ENCODE data around the gene GNA14. TPM values are rescaled to one million over a fixed set of nuclear protein-coding genes. Genes with fewer than 3 reads are reported as not detected.
A peak's percentile ranks its signal among the peaks of the same experiment; 100 is the strongest.

The GNA14 gene
- total and polyA plus RNA-seq, 2 donors = 8.8 to 17.6 TPM

DNA sequence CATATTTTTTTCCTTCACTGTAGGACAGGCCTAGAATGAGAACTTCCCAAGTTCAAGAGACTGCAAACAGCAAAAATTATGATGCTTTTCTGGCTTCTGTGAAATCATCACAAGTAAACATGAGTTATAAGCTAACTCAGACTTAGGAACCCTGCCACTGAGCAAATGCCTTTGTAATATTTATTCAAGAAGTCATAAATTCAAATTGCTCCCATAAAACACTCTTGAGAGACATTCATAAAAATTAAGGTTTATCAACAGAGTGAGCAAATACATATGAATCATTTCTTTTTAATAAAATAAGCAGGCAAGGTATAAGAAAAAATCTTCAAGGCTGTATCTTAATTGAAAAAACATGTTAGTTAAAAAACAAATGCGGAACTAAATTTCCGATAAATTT, 124.2 kb downstream of the GNA14 start:
- no peak for DNase-seq (ENCODE audit: extremely low spot score)
- WGBS = 47% methylated on average over 2 of the region's 2 CpGs
- no peak overlapping the region for H3K27ac ChIP-seq (ENCODE audit: low read depth)

DNA sequence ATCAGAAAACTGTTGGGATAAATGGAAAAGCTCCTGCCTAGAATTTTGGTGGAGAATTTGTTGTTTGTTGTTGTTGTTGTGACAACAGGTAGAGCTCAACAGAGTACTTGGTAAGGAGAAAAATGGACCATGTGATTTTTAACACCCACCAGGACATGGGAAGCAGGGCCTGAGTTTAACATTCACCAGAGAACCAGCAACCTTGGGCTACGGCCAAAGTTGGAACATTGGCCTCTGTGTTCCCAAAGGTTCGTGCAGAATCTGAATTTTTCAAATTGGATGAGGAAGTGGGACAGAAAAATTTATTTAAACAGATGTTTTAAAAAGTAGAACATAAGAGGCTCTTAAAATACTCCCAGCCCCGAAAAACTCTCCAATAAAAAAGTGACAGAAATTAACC, 127.0 kb downstream of the GNA14 start:
- 42% methylated on average over 3 of the region's 3 CpGs for WGBS
- no peak overlapping the region for H3K27ac ChIP-seq (ENCODE audit: low read depth)
- DNase-seq (ENCODE audit: extremely low spot score) = no peak
- H3K4me3 ChIP-seq (ENCODE audit: low read depth, low read length) = no peak overlapping the region
- no peaks in the 10 kb centered on the region for H3K36me3 ChIP-seq (ENCODE audit: insufficient read depth)
- H3K4me1 ChIP-seq (ENCODE audit: insufficient read depth) = no peaks in the 10 kb centered on the region

More for the DNA sequence above, 124.2 kb downstream of the GNA14 start:
- H3K4me1 ChIP-seq (ENCODE audit: insufficient read depth) = no peaks in the 10 kb centered on the region
- H3K4me3 ChIP-seq (ENCODE audit: low read depth, low read length) = no peak overlapping the region
- peaks cover 2% of the 10 kb centered on the region for H3K36me3 ChIP-seq (ENCODE audit: insufficient read depth)

DNA sequence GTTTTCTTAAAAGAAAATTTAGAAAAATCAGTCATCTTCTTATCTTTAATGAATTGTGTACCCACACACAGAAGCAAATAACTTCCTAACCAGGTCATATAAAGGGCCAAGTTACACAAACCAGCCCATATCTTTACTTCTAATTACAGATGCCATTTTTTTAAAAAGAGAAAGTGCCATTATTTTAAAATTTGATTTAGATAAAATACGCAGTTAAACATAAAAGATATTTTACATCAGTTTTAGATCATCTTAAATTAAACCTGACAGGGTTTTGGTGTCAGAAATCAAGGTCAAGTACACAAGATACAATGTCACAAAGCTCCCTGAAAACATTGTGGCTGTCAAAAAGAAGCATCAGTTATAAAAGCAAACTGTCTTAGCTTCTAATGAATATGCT, 129.4 kb downstream of the GNA14 start:
- no peaks in the 10 kb centered on the region for H3K4me1 ChIP-seq (ENCODE audit: insufficient read depth)
- H3K4me3 ChIP-seq (ENCODE audit: low read depth, low read length) = no peak overlapping the region
- no peak overlapping the region for H3K27ac ChIP-seq (ENCODE audit: low read depth)
- DNase-seq (ENCODE audit: extremely low spot score) = no peak
- H3K36me3 ChIP-seq (ENCODE audit: insufficient read depth) = no peaks in the 10 kb centered on the region
- 94% methylated on average over 1 of the region's 1 CpG for whole genome bisulfite sequencing

DNA sequence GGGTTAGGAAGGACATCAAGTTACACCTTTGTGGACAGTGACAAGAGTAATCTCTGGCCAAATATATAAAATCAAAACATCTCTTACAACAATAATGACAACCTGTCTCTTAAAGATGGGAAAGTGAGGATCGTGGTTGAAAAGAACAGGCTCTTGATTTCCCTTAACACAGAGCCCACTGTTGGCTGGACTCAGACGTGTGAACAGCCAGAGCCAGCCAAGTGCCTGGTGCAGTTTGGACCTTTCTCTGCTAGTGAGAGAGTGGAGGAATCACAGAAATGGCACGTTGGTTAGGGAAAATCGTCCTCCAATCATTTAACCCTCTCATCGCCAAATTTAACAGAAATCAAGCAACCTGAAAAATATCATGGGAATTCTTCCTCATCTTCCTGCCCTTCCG, 131.3 kb downstream of the GNA14 start:
- no peak overlapping the region for H3K27ac ChIP-seq (ENCODE audit: low read depth)
- H3K36me3 ChIP-seq (ENCODE audit: insufficient read depth) = no peaks in the 10 kb centered on the region
- no peak overlapping the region for H3K4me3 ChIP-seq (ENCODE audit: low read depth, low read length)
- no peaks in the 10 kb centered on the region for H3K4me1 ChIP-seq (ENCODE audit: insufficient read depth)
- WGBS = 62% methylated on average over 6 of the region's 6 CpGs
- no peak for DNase-seq (ENCODE audit: extremely low spot score)

DNA sequence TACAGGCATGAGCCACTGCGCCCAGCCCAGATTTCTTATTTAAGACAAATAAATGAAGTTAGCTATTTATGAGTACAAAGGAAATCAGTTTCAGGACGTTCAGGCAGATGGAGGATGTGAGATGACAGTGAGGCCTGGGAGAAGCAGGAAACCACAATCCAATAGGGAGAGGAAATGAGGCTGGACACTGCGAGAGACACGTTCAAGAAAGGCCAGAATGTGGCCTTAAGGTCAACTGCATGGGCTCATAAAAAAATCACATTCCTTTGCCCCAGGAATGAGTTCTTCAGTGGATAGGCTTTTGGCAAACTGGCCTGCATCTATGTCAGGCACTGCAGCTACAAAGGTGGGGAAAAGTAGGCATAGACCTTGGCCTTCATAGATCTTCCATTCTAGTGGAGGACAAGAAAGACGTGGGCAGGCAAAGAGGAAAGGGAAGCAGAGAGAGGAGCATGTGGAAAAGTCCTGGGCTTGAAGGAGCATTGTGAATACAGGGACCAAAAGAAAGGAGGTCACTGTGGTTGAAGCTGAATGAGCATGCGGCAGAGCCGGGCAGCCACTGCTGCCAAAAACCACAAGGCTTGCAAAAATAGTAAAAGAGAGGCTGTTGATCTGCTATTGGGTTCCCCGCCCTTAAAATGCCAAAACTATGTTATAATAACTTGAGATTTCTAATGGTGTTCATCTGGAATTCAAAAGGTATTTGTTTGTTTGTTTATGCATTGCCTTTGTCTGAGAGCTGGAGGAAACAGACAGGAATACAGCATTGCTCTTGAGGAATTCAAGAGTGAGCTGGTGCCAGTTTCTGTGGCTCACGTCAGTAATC, 133.0 kb downstream of the GNA14 start:
- H3K4me3 ChIP-seq (ENCODE audit: low read depth, low read length) = no peak overlapping the region
- no peaks in the 10 kb centered on the region for H3K4me1 ChIP-seq (ENCODE audit: insufficient read depth)
- no peak for DNase-seq (ENCODE audit: extremely low spot score)
- 55% methylated on average over 9 of the region's 9 CpGs for WGBS
- no peaks in the 10 kb centered on the region for H3K36me3 ChIP-seq (ENCODE audit: insufficient read depth)
- H3K27ac ChIP-seq (ENCODE audit: low read depth) = no peak overlapping the region

DNA sequence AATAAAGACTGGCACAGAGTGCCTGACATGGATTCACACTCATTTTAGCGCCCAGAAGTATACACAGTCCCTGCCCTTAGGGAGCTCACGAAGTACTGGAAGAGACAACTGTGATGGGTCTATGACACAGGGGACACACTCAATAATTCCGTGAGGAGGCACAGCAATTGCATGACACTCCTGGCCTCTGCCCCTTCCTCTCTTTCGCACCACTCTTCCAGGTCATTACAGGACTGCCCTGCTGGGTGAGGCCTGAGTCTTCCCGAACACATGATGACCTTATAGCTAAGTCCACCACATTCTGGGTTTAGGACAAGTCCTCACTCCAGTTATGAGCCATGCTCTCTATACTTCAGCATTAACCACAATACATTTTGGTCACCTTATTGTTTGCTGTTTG, 134.7 kb downstream of the GNA14 start:
- H3K4me1 ChIP-seq (ENCODE audit: insufficient read depth) = no peaks in the 10 kb centered on the region
- WGBS = 97% methylated on average over 5 of the region's 5 CpGs
- no peaks in the 10 kb centered on the region for H3K36me3 ChIP-seq (ENCODE audit: insufficient read depth)
- no peak for DNase-seq (ENCODE audit: extremely low spot score)
- H3K4me3 ChIP-seq (ENCODE audit: low read depth, low read length) = no peak overlapping the region
- H3K27ac ChIP-seq (ENCODE audit: low read depth) = no peak overlapping the region

DNA sequence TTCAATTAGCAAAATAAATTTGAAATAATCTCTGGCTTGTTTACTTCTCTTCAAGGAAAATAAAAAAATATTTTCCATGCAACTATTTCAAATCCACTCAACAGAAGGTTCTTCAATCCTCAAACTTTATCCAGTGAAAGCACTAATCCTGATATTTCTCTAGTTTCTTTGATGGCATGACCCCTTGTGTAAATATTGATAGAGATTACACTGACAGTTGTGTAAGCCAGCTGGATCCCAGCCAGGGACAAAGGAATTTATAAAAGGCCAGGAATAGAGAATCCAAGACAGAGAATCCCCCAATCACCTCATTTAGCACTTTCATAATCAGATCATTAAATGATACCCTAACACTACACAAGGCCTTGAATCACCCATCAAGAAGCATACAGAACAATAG, 135.2 kb downstream of the GNA14 start:
- Histone ChIP-seq H3K27ac (ENCODE audit: low read depth) (no peak overlapping the region), H3K36me3 (ENCODE audit: insufficient read depth) (no peaks in the 10 kb centered on the region), H3K4me3 (ENCODE audit: low read depth, low read length) (no peak overlapping the region), H3K4me1 (ENCODE audit: insufficient read depth) (no peaks in the 10 kb centered on the region)
- no peak for DNase-seq (ENCODE audit: extremely low spot score)

DNA sequence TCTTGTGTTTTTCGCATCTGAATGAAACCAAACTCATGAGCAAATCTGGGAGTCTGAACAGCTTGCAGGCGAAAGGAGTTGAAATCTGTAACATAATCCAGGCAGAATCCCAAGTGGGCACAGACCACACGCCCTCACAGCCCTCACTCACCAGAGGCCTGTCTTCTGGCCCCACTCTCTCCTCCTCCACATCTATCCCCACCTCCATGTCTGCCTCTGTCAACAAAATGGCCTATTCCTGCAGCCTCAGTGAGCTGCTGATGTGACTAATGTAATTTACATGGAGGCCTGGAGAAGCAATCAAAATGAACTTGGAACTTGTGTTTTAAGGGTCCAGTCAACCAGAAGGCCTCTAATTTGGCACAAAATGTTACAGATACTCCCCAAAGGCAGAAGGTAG, 136.6 kb downstream of the GNA14 start:
- no peaks in the 10 kb centered on the region for H3K4me1 ChIP-seq (ENCODE audit: insufficient read depth)
- 95% methylated on average over 3 of the region's 3 CpGs for WGBS
- DNase-seq (ENCODE audit: extremely low spot score) = no peak
- H3K27ac ChIP-seq (ENCODE audit: low read depth) = no peak overlapping the region
- no peak overlapping the region for H3K4me3 ChIP-seq (ENCODE audit: low read depth, low read length)
- H3K36me3 ChIP-seq (ENCODE audit: insufficient read depth) = no peaks in the 10 kb centered on the region

DNA sequence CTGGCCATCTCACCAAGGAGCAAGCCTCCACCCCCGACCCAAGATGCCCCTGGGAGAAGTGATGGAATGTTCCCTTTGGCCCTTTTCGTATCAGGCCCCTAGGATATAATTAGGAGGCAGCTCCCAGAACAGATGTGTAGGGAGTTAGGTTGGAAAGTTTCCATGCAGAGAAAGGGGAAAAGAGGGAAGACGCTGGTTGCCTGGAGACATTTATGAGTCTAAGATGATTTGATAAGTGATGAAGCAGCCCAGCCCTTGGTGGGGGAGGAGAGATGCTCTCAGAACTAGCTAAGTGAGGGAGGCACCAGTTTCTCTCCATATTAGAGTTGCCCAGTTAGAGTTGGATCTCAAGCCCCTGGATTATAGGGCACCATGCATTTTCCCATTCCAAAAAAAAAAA, 137.5 kb downstream of the GNA14 start:
- WGBS = 46% methylated on average over 3 of the region's 3 CpGs
- H3K36me3 ChIP-seq (ENCODE audit: insufficient read depth) = no peaks in the 10 kb centered on the region
- no peaks in the 10 kb centered on the region for H3K4me1 ChIP-seq (ENCODE audit: insufficient read depth)
- no peak overlapping the region for H3K4me3 ChIP-seq (ENCODE audit: low read depth, low read length)
- H3K27ac ChIP-seq (ENCODE audit: low read depth) = no peak overlapping the region
- DNase-seq (ENCODE audit: extremely low spot score) = no peak

DNA sequence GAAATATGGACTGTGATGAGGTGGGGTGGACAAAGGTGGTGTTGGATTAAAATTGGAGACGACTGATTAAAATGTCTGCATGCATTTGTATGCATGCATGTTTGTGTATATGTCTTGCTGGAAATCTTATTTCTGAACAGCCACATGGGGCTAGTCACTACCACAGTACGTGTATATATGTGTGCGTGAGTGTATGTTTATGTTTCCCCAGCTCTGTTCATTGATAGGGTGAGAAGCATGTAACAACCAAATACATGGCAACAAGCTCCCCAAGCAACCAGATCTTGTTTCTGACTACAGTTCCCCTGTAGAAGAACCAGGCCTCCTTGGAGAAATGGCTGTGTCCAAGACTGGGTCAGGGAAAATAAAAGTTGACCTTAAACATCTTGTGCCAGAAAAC, 139.7 kb downstream of the GNA14 start:
- Histone ChIP-seq H3K36me3 (ENCODE audit: insufficient read depth) (no peaks in the 10 kb centered on the region), H3K4me3 (ENCODE audit: low read depth, low read length) (no peak overlapping the region), H3K27ac (ENCODE audit: low read depth) (no peak overlapping the region), H3K4me1 (ENCODE audit: insufficient read depth) (no peaks in the 10 kb centered on the region)
- no peak for DNase-seq (ENCODE audit: extremely low spot score)
- 82% methylated on average over 3 of the region's 3 CpGs for WGBS

DNA sequence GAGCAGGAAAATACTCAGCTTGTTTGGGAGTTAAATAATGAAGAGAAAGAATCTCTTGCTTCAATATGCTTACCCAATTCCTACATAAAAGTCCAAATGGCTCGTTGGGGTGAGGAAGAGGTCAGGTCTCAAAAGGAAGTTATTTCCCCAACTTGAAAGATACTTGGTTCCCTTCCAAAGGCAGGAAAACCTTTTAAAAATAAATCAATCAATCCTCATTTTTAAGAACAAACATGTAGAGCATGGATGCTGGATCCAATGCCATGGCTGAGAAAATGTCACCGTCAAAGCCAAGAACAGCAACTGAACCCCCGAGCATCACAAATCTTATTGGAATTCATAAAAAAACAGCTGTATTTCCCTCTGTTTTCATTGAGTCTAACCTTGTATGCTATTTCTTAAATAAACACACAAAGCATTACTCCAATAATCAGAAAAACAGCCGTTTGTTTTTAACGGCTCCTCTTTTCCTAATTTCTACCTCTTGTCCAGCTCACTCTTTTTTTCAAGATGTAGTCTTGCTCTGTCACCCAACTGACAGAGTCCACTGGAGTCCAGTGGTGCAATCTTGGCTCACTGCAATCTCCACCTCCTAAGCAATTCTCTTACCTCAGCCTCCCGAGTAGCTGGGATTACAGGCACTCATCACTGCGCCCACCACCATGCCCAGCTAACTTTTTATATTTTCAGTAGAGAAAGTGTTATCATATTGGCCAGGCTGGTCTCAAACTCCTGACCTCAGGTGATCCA, 140.7 kb downstream of the GNA14 start:
- Histone ChIP-seq H3K27ac (ENCODE audit: low read depth) (peak overlapping the region; percentile 10), H3K4me1 (ENCODE audit: insufficient read depth) (no peaks in the 10 kb centered on the region), H3K36me3 (ENCODE audit: insufficient read depth) (no peaks in the 10 kb centered on the region), H3K4me3 (ENCODE audit: low read depth, low read length) (no peak overlapping the region)
- DNase-seq (ENCODE audit: extremely low spot score) = no peak
- 47% methylated on average over 7 of the region's 7 CpGs for WGBS

DNA sequence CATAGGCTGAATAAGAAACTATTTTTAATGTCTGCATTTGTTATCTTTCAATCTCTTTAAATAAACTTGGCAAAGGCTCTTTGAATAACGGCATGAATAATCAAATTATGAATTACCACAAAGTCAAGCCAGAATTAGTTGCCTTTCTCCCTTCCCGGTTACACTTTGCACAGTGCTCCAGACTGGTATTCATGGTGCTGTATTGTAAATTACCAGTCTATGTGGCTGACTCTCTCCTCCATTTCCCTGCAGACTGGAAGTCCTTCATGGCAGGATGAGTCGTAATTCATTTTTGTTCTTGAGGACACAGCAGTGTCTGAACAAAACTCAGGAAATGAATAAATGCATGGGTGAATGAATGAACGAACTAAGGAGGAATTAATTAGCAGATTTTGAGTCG, 142.9 kb downstream of the GNA14 start:
- Histone ChIP-seq H3K36me3 (ENCODE audit: insufficient read depth) (no peaks in the 10 kb centered on the region), H3K4me1 (ENCODE audit: insufficient read depth) (no peaks in the 10 kb centered on the region), H3K27ac (ENCODE audit: low read depth) (no peak overlapping the region), H3K4me3 (ENCODE audit: low read depth, low read length) (no peak overlapping the region)
- WGBS = 57% methylated on average over 5 of the region's 5 CpGs
- no peak for DNase-seq (ENCODE audit: extremely low spot score)

DNA sequence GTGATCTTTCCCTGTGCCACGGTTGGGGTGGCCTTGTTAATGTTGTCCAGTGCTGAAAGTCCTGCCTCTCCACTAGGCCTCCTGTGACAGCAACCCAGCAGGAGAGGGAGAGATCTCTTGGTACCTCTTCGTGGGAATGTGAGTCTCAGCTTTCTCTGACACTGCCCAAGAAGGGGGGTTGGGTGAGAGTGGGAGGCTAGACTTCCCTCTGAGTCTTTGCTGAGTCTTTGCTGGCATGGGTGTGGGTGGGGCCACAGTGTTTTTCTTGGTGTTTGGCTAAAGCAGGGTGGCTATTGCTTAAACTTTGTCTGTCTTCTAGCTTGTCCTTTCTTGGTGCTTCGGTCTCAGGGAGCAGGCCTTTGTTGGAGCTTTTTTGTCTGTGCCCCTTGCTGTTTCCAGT, 145.6 kb downstream of the GNA14 start:
- no peaks in the 10 kb centered on the region for H3K4me1 ChIP-seq (ENCODE audit: insufficient read depth)
- H3K36me3 ChIP-seq (ENCODE audit: insufficient read depth) = no peaks in the 10 kb centered on the region
- H3K4me3 ChIP-seq (ENCODE audit: low read depth, low read length) = no peak overlapping the region
- DNase-seq (ENCODE audit: extremely low spot score) = no peak
- WGBS = 86% methylated on average over 3 of the region's 3 CpGs
- H3K27ac ChIP-seq (ENCODE audit: low read depth) = no peak overlapping the region

DNA sequence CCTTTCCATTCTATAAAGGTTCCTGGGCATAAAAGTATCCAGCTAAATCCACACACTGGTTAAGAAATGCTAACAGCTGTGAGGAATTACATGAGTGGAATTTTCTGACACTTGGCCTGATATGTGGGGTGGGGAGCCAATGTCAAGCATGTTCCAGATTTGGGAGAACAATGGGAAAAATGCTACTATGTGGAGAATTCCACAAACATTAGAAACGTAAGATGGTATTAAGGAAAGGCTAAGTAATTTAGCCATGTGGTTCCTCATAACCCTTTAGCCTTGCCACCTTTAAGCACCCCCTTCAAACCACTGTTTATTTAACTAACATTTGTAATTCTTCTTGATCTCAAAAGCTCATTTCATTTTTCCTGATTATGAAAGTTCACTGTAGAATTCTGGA, 149.2 kb downstream of the GNA14 start:
- DNase-seq (ENCODE audit: extremely low spot score) = no peak
- Histone ChIP-seq H3K4me3 (ENCODE audit: low read depth, low read length) (no peak overlapping the region), H3K4me1 (ENCODE audit: insufficient read depth) (no peaks in the 10 kb centered on the region), H3K27ac (ENCODE audit: low read depth) (no peak overlapping the region), H3K36me3 (ENCODE audit: insufficient read depth) (no peaks in the 10 kb centered on the region)
- 34% methylated on average over 1 of the region's 1 CpG for WGBS

All from urinary bladder (tissue), 4 donors.